Sigmoid colon (tissue), 4 donors: ENCODE data around the gene RAB6B.

Experiments used
- EP300 ChIP-seq, 4 donors: sonication (generic); formaldehyde crosslinking; IDR thresholded peaks; one replicate each; pipeline ENCODE4 v1.6.1; 2017; ENCODE audit warnings: antibody characterized with exemption in 4 of 4
- POLR2A ChIP-seq, 2 donors: fragments of 450-650 bp; IDR thresholded peaks; one replicate each; pipeline ENCODE4 v1.6.1; 2016; ENCODE audit warnings: antibody characterized with exemption in 2 of 2, mild to moderate bottlenecking in 2 of 2, moderate library complexity in 2 of 2
- POLR2AphosphoS5 ChIP-seq, 4 donors: sonication (generic); formaldehyde crosslinking; IDR thresholded peaks; one replicate each; pipeline ENCODE4 v1.6.1; 2017; ENCODE audit warnings: antibody characterized with exemption in 4 of 4
- TF ChIP-seq, protein P1 (sequence below), 4 experiments: fragments of 450-650 bp in 3 of 4; fragments of 200-600 bp in 1 of 4; IDR thresholded peaks; one replicate each; pipeline ENCODE4 v1.5.1; 2016 to 2019; ENCODE audit warnings: antibody characterized with exemption in 4 of 4, mild to moderate bottlenecking in 3 of 4, moderate library complexity in 2 of 4

DNA sequence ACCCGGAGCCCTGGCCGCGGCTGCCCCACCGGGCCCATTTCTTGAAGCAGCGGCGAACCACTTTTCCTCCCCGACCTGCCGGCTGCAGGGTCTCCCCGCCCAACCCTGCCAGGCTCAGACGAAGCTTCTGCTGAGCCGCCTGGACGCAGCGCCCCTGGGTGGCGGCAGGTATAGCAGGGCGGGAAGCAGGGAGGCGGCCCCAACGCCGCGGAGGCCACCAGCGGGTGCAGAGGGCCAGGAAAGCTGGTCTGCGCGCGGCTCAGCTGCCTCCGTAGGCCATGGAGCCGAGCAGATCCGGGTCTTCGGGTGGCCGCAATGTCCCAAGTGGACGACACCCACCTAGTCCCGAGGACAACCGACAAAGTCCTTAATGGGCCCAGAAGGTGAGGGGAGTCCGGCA is 111.9 kb downstream of the RAB6B start:
- TF ChIP-seq, protein P1, sequence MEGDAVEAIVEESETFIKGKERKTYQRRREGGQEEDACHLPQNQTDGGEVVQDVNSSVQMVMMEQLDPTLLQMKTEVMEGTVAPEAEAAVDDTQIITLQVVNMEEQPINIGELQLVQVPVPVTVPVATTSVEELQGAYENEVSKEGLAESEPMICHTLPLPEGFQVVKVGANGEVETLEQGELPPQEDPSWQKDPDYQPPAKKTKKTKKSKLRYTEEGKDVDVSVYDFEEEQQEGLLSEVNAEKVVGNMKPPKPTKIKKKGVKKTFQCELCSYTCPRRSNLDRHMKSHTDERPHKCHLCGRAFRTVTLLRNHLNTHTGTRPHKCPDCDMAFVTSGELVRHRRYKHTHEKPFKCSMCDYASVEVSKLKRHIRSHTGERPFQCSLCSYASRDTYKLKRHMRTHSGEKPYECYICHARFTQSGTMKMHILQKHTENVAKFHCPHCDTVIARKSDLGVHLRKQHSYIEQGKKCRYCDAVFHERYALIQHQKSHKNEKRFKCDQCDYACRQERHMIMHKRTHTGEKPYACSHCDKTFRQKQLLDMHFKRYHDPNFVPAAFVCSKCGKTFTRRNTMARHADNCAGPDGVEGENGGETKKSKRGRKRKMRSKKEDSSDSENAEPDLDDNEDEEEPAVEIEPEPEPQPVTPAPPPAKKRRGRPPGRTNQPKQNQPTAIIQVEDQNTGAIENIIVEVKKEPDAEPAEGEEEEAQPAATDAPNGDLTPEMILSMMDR (IDR thresholded peaks at IDR 0.05): no peak
- TF ChIP-seq POLR2AphosphoS5 (IDR thresholded peaks at IDR 0.05): no peak
- TF ChIP-seq POLR2A (IDR thresholded peaks at IDR 0.05): no peak
- TF ChIP-seq EP300 (IDR thresholded peaks at IDR 0.05): no peak
